ENCODE measurements around the gene ZNF777.

DNA sequence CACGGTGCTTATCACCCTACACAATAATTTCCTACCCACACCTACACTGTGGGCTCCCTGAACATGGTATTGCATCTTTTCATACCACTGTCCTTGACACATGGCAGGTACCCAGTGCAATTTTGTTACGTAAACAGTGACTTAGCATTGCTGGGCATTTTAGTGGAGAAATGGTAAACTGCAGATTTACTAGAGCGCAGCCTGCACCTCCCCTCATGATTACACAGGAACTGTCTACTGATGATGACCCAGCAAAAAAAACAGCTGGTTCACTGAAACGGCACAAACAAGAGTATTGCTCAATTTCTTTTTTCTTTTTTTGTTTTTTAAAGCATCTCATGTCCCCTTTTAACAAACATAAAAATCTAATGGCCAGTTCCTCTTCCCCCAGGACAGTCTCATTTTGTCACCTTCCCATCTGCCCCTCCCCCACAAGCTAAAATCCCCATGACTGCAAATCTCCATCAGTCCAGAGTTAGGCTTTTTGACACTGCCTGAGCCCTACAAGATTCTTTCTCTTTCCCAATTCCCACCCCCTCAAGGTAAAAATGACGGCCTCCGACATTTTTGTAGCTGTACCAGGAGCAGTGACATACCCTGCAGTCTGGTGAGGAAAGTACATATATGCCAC lies 34.0 kb upstream of the ZNF777 start:
- TF ChIP-seq, protein P1, sequence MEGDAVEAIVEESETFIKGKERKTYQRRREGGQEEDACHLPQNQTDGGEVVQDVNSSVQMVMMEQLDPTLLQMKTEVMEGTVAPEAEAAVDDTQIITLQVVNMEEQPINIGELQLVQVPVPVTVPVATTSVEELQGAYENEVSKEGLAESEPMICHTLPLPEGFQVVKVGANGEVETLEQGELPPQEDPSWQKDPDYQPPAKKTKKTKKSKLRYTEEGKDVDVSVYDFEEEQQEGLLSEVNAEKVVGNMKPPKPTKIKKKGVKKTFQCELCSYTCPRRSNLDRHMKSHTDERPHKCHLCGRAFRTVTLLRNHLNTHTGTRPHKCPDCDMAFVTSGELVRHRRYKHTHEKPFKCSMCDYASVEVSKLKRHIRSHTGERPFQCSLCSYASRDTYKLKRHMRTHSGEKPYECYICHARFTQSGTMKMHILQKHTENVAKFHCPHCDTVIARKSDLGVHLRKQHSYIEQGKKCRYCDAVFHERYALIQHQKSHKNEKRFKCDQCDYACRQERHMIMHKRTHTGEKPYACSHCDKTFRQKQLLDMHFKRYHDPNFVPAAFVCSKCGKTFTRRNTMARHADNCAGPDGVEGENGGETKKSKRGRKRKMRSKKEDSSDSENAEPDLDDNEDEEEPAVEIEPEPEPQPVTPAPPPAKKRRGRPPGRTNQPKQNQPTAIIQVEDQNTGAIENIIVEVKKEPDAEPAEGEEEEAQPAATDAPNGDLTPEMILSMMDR (conservative IDR thresholded peaks at IDR 0.05; ENCODE audit: low read length): no peak
- no peak for TF ChIP-seq EZH2phosphoT487 (IDR thresholded peaks at IDR 0.05; ENCODE audit: borderline replicate concordance)
